Measurements from ENCODE around the gene ZNF554. TPM values are rescaled to one million over a fixed set of nuclear protein-coding genes. Genes with fewer than 3 reads are reported as not detected.

The ZNF554 gene
- total RNA-seq, 1 experiment from 2014 or later: 3.3 TPM

DNA sequence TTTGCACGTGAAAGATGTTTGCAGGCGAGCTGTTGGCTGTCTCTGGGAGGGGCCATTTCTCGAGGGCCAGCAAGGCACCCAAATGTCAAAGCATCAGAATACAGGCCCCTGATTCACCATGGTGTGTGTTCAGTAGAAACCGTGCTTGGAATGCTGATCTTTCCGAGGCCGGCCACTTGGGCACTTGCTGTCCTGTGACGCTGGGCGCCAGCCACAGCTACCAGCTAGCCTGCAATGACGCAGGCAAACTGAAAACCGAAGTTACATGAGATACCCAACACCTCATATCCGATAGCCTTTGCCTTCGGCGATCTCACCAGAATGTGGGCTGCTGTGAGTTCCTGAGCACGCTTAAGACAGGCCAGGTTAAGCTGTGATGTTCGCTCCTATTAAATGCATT is 22.4 kb upstream of the ZNF554 start:
- H3K79me2 ChIP-seq (ENCODE audit: low read depth): no peaks in the 10 kb centered on the region
- POLR2A ChIA-PET (ENCODE audit: unreplicated experiment): no interaction called here
- TF ChIP-seq, protein P1, sequence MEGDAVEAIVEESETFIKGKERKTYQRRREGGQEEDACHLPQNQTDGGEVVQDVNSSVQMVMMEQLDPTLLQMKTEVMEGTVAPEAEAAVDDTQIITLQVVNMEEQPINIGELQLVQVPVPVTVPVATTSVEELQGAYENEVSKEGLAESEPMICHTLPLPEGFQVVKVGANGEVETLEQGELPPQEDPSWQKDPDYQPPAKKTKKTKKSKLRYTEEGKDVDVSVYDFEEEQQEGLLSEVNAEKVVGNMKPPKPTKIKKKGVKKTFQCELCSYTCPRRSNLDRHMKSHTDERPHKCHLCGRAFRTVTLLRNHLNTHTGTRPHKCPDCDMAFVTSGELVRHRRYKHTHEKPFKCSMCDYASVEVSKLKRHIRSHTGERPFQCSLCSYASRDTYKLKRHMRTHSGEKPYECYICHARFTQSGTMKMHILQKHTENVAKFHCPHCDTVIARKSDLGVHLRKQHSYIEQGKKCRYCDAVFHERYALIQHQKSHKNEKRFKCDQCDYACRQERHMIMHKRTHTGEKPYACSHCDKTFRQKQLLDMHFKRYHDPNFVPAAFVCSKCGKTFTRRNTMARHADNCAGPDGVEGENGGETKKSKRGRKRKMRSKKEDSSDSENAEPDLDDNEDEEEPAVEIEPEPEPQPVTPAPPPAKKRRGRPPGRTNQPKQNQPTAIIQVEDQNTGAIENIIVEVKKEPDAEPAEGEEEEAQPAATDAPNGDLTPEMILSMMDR (conservative IDR thresholded peaks at IDR 0.05): no peak
- no peak for TF ChIP-seq EZH2 (IDR thresholded peaks at IDR 0.05; ENCODE audit: low read depth)
- no peaks in the 10 kb centered on the region for H3K4me1 ChIP-seq (replicated peaks; ENCODE audit: insufficient read depth)
- no peak overlapping the region for H3K27ac ChIP-seq
- no peaks in the 10 kb centered on the region for H3K27me3 ChIP-seq (ENCODE audit: insufficient read depth, low read depth)
- no peaks in the 10 kb centered on the region for H3K9me3 ChIP-seq (ENCODE audit: insufficient read depth, low read depth)
- H2AFZ ChIP-seq: no peak overlapping the region
- H3K36me3 ChIP-seq (ENCODE audit: low read depth): no peaks in the 10 kb centered on the region
- CTCF ChIA-PET: interaction anchor here (0.5 kb wide), 1 partner anchor 211 kb away, joined by 13 read pairs; no protein-coding TSS in a partner anchor
- no peak overlapping the region for H3K4me2 ChIP-seq
- no peaks in the 10 kb centered on the region for H3F3A ChIP-seq (ENCODE audit: insufficient read depth, low read depth)
- intact Hi-C loops (cut with micrococcal nuclease; ENCODE audit: unreplicated experiment): no loop called here
- DNase-seq: no peak
- BruUV-seq (replicated peaks): no TSS peak
- no peaks in the 10 kb centered on the region for H4K20me1 ChIP-seq (ENCODE audit: insufficient read depth)
- H3K4me3 ChIP-seq: no peak overlapping the region
- H3K9me2 ChIP-seq (ENCODE audit: insufficient read depth): no peaks in the 10 kb centered on the region

DNA sequence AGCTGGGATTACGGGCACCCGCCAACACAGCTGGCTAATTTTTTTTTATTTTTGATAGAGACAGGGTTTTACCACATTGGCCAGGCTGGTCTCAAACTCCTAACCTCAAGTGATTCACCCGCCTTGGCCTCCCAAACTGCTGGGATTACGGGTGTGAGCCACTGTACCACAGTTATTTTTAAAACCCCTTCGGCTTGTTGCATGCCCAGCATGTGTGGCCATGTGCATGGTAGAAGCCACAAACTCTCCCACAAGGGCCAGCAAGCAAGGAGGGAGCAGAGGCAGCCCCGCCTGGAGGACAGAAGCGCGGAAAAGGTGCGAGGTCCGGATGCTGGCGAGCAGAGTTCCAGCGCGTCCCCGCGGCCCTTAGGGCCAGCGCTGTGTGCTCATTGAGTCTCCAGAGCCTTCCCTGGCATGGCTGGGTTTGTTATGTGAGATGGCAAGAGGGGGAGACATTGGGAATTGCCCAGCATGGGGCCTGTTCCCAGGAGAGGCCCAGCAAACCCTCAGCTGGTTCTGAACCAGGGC is 21.4 kb upstream of the ZNF554 start:
- Histone ChIP-seq H3K36me3 (ENCODE audit: low read depth) (no peaks in the 10 kb centered on the region), H3K79me2 (ENCODE audit: low read depth) (no peaks in the 10 kb centered on the region), H3K4me3 (no peak overlapping the region), H2AFZ (no peak overlapping the region), H3K4me1 (replicated peaks; ENCODE audit: insufficient read depth) (no peaks in the 10 kb centered on the region), H3K9me2 (ENCODE audit: insufficient read depth) (no peaks in the 10 kb centered on the region), H3K27me3 (ENCODE audit: insufficient read depth, low read depth) (no peaks in the 10 kb centered on the region), H4K20me1 (ENCODE audit: insufficient read depth) (no peaks in the 10 kb centered on the region), H3K9me3 (ENCODE audit: insufficient read depth, low read depth) (no peaks in the 10 kb centered on the region), H3K27ac (no peak overlapping the region), H3F3A (ENCODE audit: insufficient read depth, low read depth) (no peaks in the 10 kb centered on the region), H3K4me2 (no peak overlapping the region)
- intact Hi-C loops (cut with micrococcal nuclease; ENCODE audit: unreplicated experiment): no loop called here
- ChIA-PET CTCF (no interaction called here), POLR2A (ENCODE audit: unreplicated experiment) (interaction anchor here (0.6 kb wide), 1 partner anchor 45 kb away, joined by 4 read pairs; no protein-coding TSS in a partner anchor)
- TF ChIP-seq, protein P1 (conservative IDR thresholded peaks at IDR 0.05): no peak
- TF ChIP-seq EZH2 (IDR thresholded peaks at IDR 0.05; ENCODE audit: low read depth): no peak
- no TSS peak for BruUV-seq (replicated peaks)
- DNase-seq: no peak

DNA sequence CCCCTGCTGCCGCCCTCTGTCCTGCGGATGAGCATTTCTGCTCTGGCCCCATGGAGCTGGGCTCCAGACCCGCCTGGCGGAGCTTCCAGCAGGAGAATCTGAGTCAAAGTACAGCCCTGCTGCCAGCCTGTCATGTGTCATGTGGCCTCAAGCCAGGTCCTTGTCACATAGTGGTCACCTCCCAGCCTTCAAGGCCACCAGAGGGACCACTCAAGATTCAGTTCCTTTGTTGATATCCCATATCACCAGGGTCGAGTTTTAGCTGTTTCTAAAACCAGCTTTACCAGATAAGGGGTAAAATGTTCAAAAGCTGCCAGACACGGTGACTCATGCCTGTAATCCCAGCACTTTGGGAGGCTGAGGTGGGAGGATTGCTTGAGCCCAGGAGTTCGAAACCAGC is 20.9 kb upstream of the ZNF554 start:
- intact Hi-C loops (cut with micrococcal nuclease; ENCODE audit: unreplicated experiment): no loop called here
- no peak overlapping the region for H3K4me2 ChIP-seq
- H3K27me3 ChIP-seq (ENCODE audit: insufficient read depth, low read depth): no peaks in the 10 kb centered on the region
- CTCF ChIA-PET: no interaction called here
- no peaks in the 10 kb centered on the region for H3K4me1 ChIP-seq (replicated peaks; ENCODE audit: insufficient read depth)
- no peak overlapping the region for H3K4me3 ChIP-seq
- H3F3A ChIP-seq (ENCODE audit: insufficient read depth, low read depth): no peaks in the 10 kb centered on the region
- H3K36me3 ChIP-seq (ENCODE audit: low read depth): no peaks in the 10 kb centered on the region
- POLR2A ChIA-PET (ENCODE audit: unreplicated experiment): interaction anchor here (0.6 kb wide), 1 partner anchor 44 kb away, joined by 4 read pairs; no protein-coding TSS in a partner anchor
- H3K27ac ChIP-seq: no peak overlapping the region
- TF ChIP-seq, protein P1 (conservative IDR thresholded peaks at IDR 0.05): no peak
- TF ChIP-seq EZH2 (IDR thresholded peaks at IDR 0.05; ENCODE audit: low read depth): no peak
- H3K79me2 ChIP-seq (ENCODE audit: low read depth): no peaks in the 10 kb centered on the region
- no peaks in the 10 kb centered on the region for H3K9me3 ChIP-seq (ENCODE audit: insufficient read depth, low read depth)
- no peaks in the 10 kb centered on the region for H4K20me1 ChIP-seq (ENCODE audit: insufficient read depth)
- no peak for DNase-seq
- no peaks in the 10 kb centered on the region for H3K9me2 ChIP-seq (ENCODE audit: insufficient read depth)
- no peak overlapping the region for H2AFZ ChIP-seq
- no TSS peak for BruUV-seq (replicated peaks)

All from PC-9 (cell line).